ENCODE data around the gene OR2B3. TPM values are rescaled to one million over a fixed set of nuclear protein-coding genes. Genes with fewer than 3 reads are reported as not detected.

OR2B3 gene
- total RNA-seq, 2 donors from 2014 or later: not detected

Other genes starting within 250 kb of the OR2B3 start
- gene TRIM27, start 163.3 kb downstream of the OR2B3 start, total RNA-seq: 10 to 100 TPM; 30.2 to 39.4 TPM
- 1 to 10 TPM; 1.5 to 2.0 TPM for gene ZNF311, start 82.0 kb downstream of the OR2B3 start, total RNA-seq
- gene OR2W1, start 42.1 kb downstream of the OR2B3 start, total RNA-seq: not detected
- gene OR2J1, start 12.2 kb upstream of the OR2B3 start, total RNA-seq: not detected
- gene OR2J3, start 20.7 kb upstream of the OR2B3 start, total RNA-seq: not detected
- gene OR2J2, start 83.6 kb upstream of the OR2B3 start, total RNA-seq: not detected
- not detected for gene OR14J1, start 214.4 kb upstream of the OR2B3 start, total RNA-seq

All from left colon (tissue), 2 donors.